GM23338 (cell line): ENCODE data around the gene WDR20. TPM values are rescaled to one million over a fixed set of nuclear protein-coding genes. Genes with fewer than 3 reads are reported as not detected.

ENCODE experiments used
- ATAC-seq: fragments of 200-7000 bp; cut with Tn5 transposase; 3 replicates; pipeline ENCODE4 v1.9.1; 2020
- DNase-seq: peaks from one replicate; pipeline ENCODE4 v3.0.0-alpha.2; 2015; ENCODE audit warnings: low spot score
- H2AFZ ChIP-seq: fragments of 200-600 bp; sonication (generic); 2 replicates; pipeline ENCODE4 v1.8.0; 2016; ENCODE audit warnings: antibody characterized with exemption, mild to moderate bottlenecking, moderate library complexity
- H3F3A ChIP-seq: fragments of 200-600 bp; sonication (generic); replicated peaks from 2 replicates; pipeline ENCODE4 v1.8.0; 2017; ENCODE audit warnings: antibody characterized with exemption, mixed run types, low read depth
- H3K27ac ChIP-seq: fragments of 200-600 bp; sonication (generic); 2 replicates; pipeline ENCODE4 v1.6.1; 2016; ENCODE audit warnings: low read depth
- H3K27me3 ChIP-seq: fragments of 200-600 bp; sonication (generic); 2 replicates; pipeline ENCODE4 v1.8.0; 2016; ENCODE audit warnings: mild to moderate bottlenecking, mixed run types, moderate library complexity; ENCODE audit not compliant: insufficient read depth
- H3K36me3 ChIP-seq: fragments of 200-600 bp; sonication (generic); 2 replicates; pipeline ENCODE4 v1.8.0; 2016; ENCODE audit warnings: mild to moderate bottlenecking; ENCODE audit not compliant: insufficient read depth
- H3K4me1 ChIP-seq: fragments of 200-600 bp; sonication (generic); 2 replicates; pipeline ENCODE4 v1.8.0; 2016; ENCODE audit warnings: mild to moderate bottlenecking, moderate library complexity; ENCODE audit not compliant: insufficient read depth
- H3K4me2 ChIP-seq: fragments of 200-600 bp; sonication (generic); 2 replicates; pipeline ENCODE4 v1.7.1; 2017; ENCODE audit warnings: mixed run types
- H3K4me3 ChIP-seq: fragments of 200-600 bp; sonication (generic); 2 replicates; pipeline ENCODE4 v1.6.1; 2016; ENCODE audit warnings: mixed run types
- H3K79me2 ChIP-seq: fragments of 200-600 bp; sonication (generic); replicated peaks from 2 replicates; pipeline ENCODE4 v1.8.0; 2017; ENCODE audit warnings: mild to moderate bottlenecking; ENCODE audit not compliant: insufficient read depth
- H3K9me2 ChIP-seq: fragments of 200-600 bp; sonication (generic); 2 replicates; pipeline ENCODE4 v1.8.0; 2017; ENCODE audit not compliant: insufficient read depth
- H4K20me1 ChIP-seq: fragments of 200-600 bp; sonication (generic); replicated peaks from 2 replicates; pipeline ENCODE4 v1.8.0; 2017; ENCODE audit warnings: mild to moderate bottlenecking; ENCODE audit not compliant: insufficient read depth
- H3K27ac Mint-ChIP-seq: 2 replicates; pipeline ENCODE4 v1.8.0; 2020; ENCODE audit warnings: inconsistent platforms, mild to moderate bottlenecking, moderate library complexity, mixed read lengths
- H3K27me3 Mint-ChIP-seq: 3 replicates; pipeline ENCODE4 v1.8.0; 2022; ENCODE audit warnings: low read depth, mild to moderate bottlenecking, moderate library complexity, mixed read lengths, inconsistent platforms; ENCODE audit not compliant: insufficient read depth, poor library complexity
- H3K36me3 Mint-ChIP-seq: 3 replicates; pipeline ENCODE4 v1.8.0; 2021; ENCODE audit warnings: low read depth, mild to moderate bottlenecking, inconsistent platforms, moderate library complexity, mixed read lengths
- H3K4me1 Mint-ChIP-seq: 3 replicates; pipeline ENCODE4 v1.8.0; 2020; ENCODE audit warnings: mild to moderate bottlenecking, inconsistent platforms, mixed read lengths
- H3K4me3 Mint-ChIP-seq: 3 replicates; pipeline ENCODE4 v1.8.0; 2021; ENCODE audit warnings: moderate library complexity, mild to moderate bottlenecking, inconsistent platforms, mixed read lengths
- H3K9me3 Mint-ChIP-seq: 3 replicates; pipeline ENCODE4 v1.8.0; 2020; ENCODE audit warnings: moderate library complexity, mild to moderate bottlenecking, inconsistent platforms, mixed read lengths
- CREB1 ChIP-seq: fragments of 250-450 bp; sonication (Bioruptor Pico); IDR thresholded peaks from 2 replicates; pipeline ENCODE4 v1.5.0; 2020; ENCODE audit warnings: low read depth, mild to moderate bottlenecking, moderate library complexity
- CTCF ChIP-seq, 2 experiments: fragments of 200-600 bp in 1 of 2; sonication (generic) in 1 of 2; conservative IDR thresholded peaks; 2 replicates each; pipeline versions ENCODE4 v1.5.1 to v1.6.1; 2016 to 2017; ENCODE audit warnings: antibody characterized with exemption in 2 of 2, low read depth in 2 of 2, mild to moderate bottlenecking in 2 of 2, moderate library complexity in 1 of 2
- ETS1 ChIP-seq: IDR thresholded peaks from 2 replicates; pipeline ENCODE4 v1.6.1; 2016; ENCODE audit warnings: antibody characterized with exemption
- EZH2 ChIP-seq: fragments of 200-600 bp; sonication (generic); IDR thresholded peaks from one replicate; pipeline ENCODE4 v1.8.0; 2017; ENCODE audit warnings: antibody characterized with exemption, mild to moderate bottlenecking, low read depth; ENCODE audit not compliant: unreplicated experiment
- EZH2phosphoT487 ChIP-seq: fragments of 200-600 bp; sonication (generic); IDR thresholded peaks from one replicate; pipeline ENCODE4 v1.8.1; 2018; ENCODE audit warnings: antibody characterized with exemption; ENCODE audit not compliant: unreplicated experiment
- NANOG ChIP-seq: IDR thresholded peaks from 2 replicates; pipeline ENCODE4 v1.6.1; 2016; ENCODE audit warnings: antibody characterized with exemption, borderline replicate concordance
- POLR2AphosphoS5 ChIP-seq: IDR thresholded peaks from 2 replicates; pipeline ENCODE4 v1.6.1; 2016; ENCODE audit warnings: antibody characterized with exemption, low read depth
- REST ChIP-seq: IDR thresholded peaks from one replicate; pipeline ENCODE4 v1.6.1; 2018; ENCODE audit warnings: antibody characterized with exemption; ENCODE audit not compliant: unreplicated experiment
- STAT1 ChIP-seq: IDR thresholded peaks from one replicate; pipeline ENCODE4 v1.6.1; 2016; ENCODE audit warnings: antibody characterized with exemption; ENCODE audit not compliant: unreplicated experiment
- ZNF331 ChIP-seq: fragments of 250-450 bp; sonication (Bioruptor Pico); IDR thresholded peaks from 2 replicates; pipeline ENCODE4 v1.5.0; 2020; ENCODE audit warnings: low read depth, mild to moderate bottlenecking, moderate library complexity
- polyA plus RNA-seq: library from polyadenylated mRNA; unstranded; fragments of >200 nt; fragmentation: Nextera tagmentation; extraction: Ambion mirVana; gene quantifications from 2 replicates; pipeline ENCODE4 v1.2.1, GENCODE V29; 2016
- total RNA-seq: library from RNA; depleted of rRNA; stranded (reverse); fragments of >200 nt; shearing (Covaris generic); gene quantifications from 2 replicates; pipeline ENCODE4 v1.2.3, GENCODE V29; 2014

Gene WDR20
- total and polyA plus RNA-seq, 2 experiments from 2014 or later = 17.9 to 21.0 TPM

- peaks cover 53% of the 10 kb centered on the region for H4K20me1 ChIP-seq
- no peak overlapping the region for H3K4me2 ChIP-seq
- ATAC-seq (no peak), DNase-seq (no peak)
- peaks cover 32% of the 10 kb centered on the region for H3K4me1 Mint-ChIP-seq
- no peak overlapping the region for H3K27ac Mint-ChIP-seq
- no peak overlapping the region for H3K4me3 ChIP-seq
- peaks cover 1% of the 10 kb centered on the region for H3K27me3 Mint-ChIP-seq
- H2AFZ ChIP-seq = no peak overlapping the region
- no peaks in the 10 kb centered on the region for H3K27me3 ChIP-seq
- peaks cover 6% of the 10 kb centered on the region; the same call in 1 of the 2 replicates for H3F3A ChIP-seq
- no peaks in the 10 kb centered on the region for H3K9me2 ChIP-seq
- H3K36me3 ChIP-seq = no peaks in the 10 kb centered on the region
- H3K4me1 ChIP-seq = peaks cover 31% of the 10 kb centered on the region
- TF ChIP-seq EZH2 (no peak), REST (no peak), CTCF (conservative IDR thresholded peaks at IDR 0.05; ENCODE audit: low read depth in 2 of 2) (no peak), NANOG (no peak)
- H3K27ac ChIP-seq = no peak overlapping the region
- H3K4me3 Mint-ChIP-seq = no peak overlapping the region
- H3K79me2 ChIP-seq = peaks cover 100% of the 10 kb centered on the region
- no peaks in the 10 kb centered on the region; the same call in 2 of the 3 replicates for H3K36me3 Mint-ChIP-seq
- no peaks in the 10 kb centered on the region for H3K9me3 Mint-ChIP-seq
These were observed 5.7 kb downstream of the WDR20 start for GRCh38 chr14:102145395-102145794.

- no peak overlapping the region for H3K4me2 ChIP-seq
- no peak overlapping the region for H3K4me3 ChIP-seq
- no peaks in the 10 kb centered on the region for H3K27me3 Mint-ChIP-seq
- peaks cover 49% of the 10 kb centered on the region for H4K20me1 ChIP-seq
- H3K4me1 Mint-ChIP-seq = peaks cover 24% of the 10 kb centered on the region
- no peak for ATAC-seq
- TF ChIP-seq ETS1 (no peak), STAT1 (no peak), CTCF (conservative IDR thresholded peaks at IDR 0.05; ENCODE audit: low read depth in 2 of 2) (no peak), POLR2AphosphoS5 (no peak), NANOG (no peak), CREB1 (CRISPR knock-in tag) (no peak), ZNF331 (no peak), REST (no peak), EZH2phosphoT487 (no peak)
- H2AFZ ChIP-seq = no peak overlapping the region
- H3K4me1 ChIP-seq = peaks cover 23% of the 10 kb centered on the region
- no peaks in the 10 kb centered on the region for H3K27me3 ChIP-seq
- no peak overlapping the region for H3K27ac ChIP-seq
- peaks cover 100% of the 10 kb centered on the region for H3K79me2 ChIP-seq
- H3K4me3 Mint-ChIP-seq = no peak overlapping the region
- H3K36me3 Mint-ChIP-seq = peaks cover 2% of the 10 kb centered on the region; the same call in 1 of the 3 replicates
- DNase-seq = no peak
- no peaks in the 10 kb centered on the region for H3F3A ChIP-seq
- no peaks in the 10 kb centered on the region for H3K9me2 ChIP-seq
- no peaks in the 10 kb centered on the region for H3K9me3 Mint-ChIP-seq
- no peak overlapping the region for H3K27ac Mint-ChIP-seq
- H3K36me3 ChIP-seq = no peaks in the 10 kb centered on the region
These were observed 6.7 kb downstream of the WDR20 start for GRCh38 chr14:102146423-102146822.
